Measurements from ENCODE around the gene SSTR3.
A peak's percentile ranks its signal among the peaks of the same experiment; 100 is the strongest.
"Not testable (repeated sequence)": the region's sequence is repeated elsewhere in the genome, so short reads cannot be mapped to it uniquely, and the experiment has no call there.

The SSTR3 gene

GRCh38 chr22:37179126-37179470 is 33.2 kb downstream of the SSTR3 start:
- DNase-seq, result no peak

- no peak for DNase-seq
These were observed 33.7 kb downstream of the SSTR3 start for GRCh38 chr22:37178350-37179125.

GRCh38 chr22:37177755-37178154 is 34.5 kb downstream of the SSTR3 start:
- DNase-seq, result no peak

GRCh38 chr22:37177221-37177620 is 35.1 kb downstream of the SSTR3 start:
- no peak for DNase-seq

- DNase-seq, result peak; percentile 91
These were observed 35.7 kb downstream of the SSTR3 start for GRCh38 chr22:37176464-37177061.

GRCh38 chr22:37175414-37176281 is 36.6 kb downstream of the SSTR3 start:
- DNase-seq, result no peak

- DNase-seq, result no peak
These were observed 37.3 kb downstream of the SSTR3 start for GRCh38 chr22:37174964-37175363.

GRCh38 chr22:37173709-37174108 is 38.6 kb downstream of the SSTR3 start:
- DNase-seq, result peak; percentile 43

GRCh38 chr22:37172266-37173245 is 39.7 kb downstream of the SSTR3 start:
- DNase-seq, result no peak

GRCh38 chr22:37171662-37172061 is 40.6 kb downstream of the SSTR3 start:
- no peak for DNase-seq

- DNase-seq, result not testable (repeated sequence)
These were observed 41.4 kb downstream of the SSTR3 start for GRCh38 chr22:37170689-37171405.

- no peak for DNase-seq
These were observed 42.2 kb downstream of the SSTR3 start for GRCh38 chr22:37169947-37170688.

- no peak for DNase-seq
These were observed 42.9 kb downstream of the SSTR3 start for GRCh38 chr22:37169406-37169805.

GRCh38 chr22:37167981-37168647 is 44.2 kb downstream of the SSTR3 start:
- DNase-seq, result no peak

GRCh38 chr22:37167176-37167980 is 44.9 kb downstream of the SSTR3 start:
- no peak for DNase-seq

- DNase-seq, result peak; percentile 65
These were observed 45.6 kb downstream of the SSTR3 start for GRCh38 chr22:37166675-37167066.

- DNase-seq, result no peak
These were observed 46.2 kb downstream of the SSTR3 start for GRCh38 chr22:37165940-37166674.

- DNase-seq, result no peak
These were observed 47.2 kb downstream of the SSTR3 start for GRCh38 chr22:37165066-37165465.

- DNase-seq, result no peak
These were observed 47.8 kb downstream of the SSTR3 start for GRCh38 chr22:37164505-37164887.
